ENCODE data around the gene SPCS2. TPM values are rescaled to one million over a fixed set of nuclear protein-coding genes. Genes with fewer than 3 reads are reported as not detected.
"Not testable (repeated sequence)": the region's sequence is repeated elsewhere in the genome, so short reads cannot be mapped to it uniquely, and the experiment has no call there.

SPCS2 gene
- total RNA-seq, 4 donors from 2014 or later = 33.3 to 104 (median 47.0) TPM

DNA sequence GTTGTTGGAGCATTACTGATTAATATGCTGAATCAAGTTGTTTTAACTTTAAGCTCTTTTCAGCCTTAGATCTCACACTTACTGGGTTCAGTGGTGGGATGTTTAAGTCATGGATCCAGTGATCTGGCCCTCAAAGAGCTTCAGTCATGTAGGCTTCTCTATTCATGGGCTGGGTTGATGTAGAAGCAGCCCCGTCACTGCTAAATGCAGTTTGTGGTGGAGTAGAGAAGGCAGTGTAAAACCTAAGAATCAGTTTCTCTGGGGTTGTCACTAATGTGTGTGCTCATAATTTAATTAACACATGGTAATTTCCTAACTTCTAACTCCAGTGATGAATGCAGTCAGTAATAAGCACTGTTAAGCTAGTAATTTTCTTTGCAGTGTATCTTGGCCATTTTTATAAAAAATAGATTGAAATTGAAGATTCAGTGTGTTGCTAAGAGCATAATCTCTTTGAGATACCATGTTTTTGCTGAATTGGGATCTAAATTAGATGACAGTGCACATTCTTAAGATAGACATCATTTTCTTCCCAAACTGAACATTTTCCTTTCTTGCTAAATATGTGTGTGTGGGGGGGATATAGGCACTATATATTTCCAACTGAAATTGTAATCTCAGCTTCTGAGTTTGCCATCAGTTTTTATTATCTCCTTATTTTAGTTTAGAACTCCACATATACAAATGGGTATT, 9.0 kb downstream of the SPCS2 start:
- TF ChIP-seq, protein P1, sequence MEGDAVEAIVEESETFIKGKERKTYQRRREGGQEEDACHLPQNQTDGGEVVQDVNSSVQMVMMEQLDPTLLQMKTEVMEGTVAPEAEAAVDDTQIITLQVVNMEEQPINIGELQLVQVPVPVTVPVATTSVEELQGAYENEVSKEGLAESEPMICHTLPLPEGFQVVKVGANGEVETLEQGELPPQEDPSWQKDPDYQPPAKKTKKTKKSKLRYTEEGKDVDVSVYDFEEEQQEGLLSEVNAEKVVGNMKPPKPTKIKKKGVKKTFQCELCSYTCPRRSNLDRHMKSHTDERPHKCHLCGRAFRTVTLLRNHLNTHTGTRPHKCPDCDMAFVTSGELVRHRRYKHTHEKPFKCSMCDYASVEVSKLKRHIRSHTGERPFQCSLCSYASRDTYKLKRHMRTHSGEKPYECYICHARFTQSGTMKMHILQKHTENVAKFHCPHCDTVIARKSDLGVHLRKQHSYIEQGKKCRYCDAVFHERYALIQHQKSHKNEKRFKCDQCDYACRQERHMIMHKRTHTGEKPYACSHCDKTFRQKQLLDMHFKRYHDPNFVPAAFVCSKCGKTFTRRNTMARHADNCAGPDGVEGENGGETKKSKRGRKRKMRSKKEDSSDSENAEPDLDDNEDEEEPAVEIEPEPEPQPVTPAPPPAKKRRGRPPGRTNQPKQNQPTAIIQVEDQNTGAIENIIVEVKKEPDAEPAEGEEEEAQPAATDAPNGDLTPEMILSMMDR (IDR thresholded peaks at IDR 0.05) = no peak
- ATAC-seq (ENCODE audit: low FRiP score) (no peak), DNase-seq (ENCODE audit: low spot score) (no peak)

DNA sequence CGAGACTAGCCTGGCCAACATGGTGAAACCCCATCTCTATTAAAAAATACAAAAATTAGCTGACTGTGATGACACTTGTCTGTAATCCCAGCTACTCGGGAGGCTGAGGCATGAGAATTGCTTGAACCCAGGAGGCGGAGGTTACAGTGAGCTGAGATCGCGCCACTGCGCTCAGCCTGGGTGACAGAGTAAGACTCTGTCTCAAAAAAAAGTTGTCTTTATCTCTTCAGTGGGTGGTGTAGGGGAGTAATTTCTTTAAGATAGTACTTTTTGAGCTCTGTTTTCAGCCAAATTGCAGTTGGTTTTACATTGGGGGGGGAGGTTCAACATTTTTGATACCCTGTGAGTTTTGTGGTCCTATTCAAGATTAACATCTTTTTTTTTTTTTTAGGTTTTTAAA, 11.1 kb downstream of the SPCS2 start:
- not testable (repeated sequence) for ATAC-seq (ENCODE audit: low FRiP score); DNase-seq (ENCODE audit: low spot score)

- TF ChIP-seq, protein P1 (IDR thresholded peaks at IDR 0.05) = no peak
- ATAC-seq (ENCODE audit: low FRiP score) = no peak
- no peak for DNase-seq (ENCODE audit: low spot score)
These were observed 17.6 kb downstream of the SPCS2 start for GRCh38 chr11:74966651-74967050.

- DNase-seq (ENCODE audit: low spot score) (no peak), ATAC-seq (ENCODE audit: low FRiP score) (no peak)
- TF ChIP-seq, protein P1 (IDR thresholded peaks at IDR 0.05) = no peak
These were observed 21.9 kb downstream of the SPCS2 start for GRCh38 chr11:74970852-74971395.

DNA sequence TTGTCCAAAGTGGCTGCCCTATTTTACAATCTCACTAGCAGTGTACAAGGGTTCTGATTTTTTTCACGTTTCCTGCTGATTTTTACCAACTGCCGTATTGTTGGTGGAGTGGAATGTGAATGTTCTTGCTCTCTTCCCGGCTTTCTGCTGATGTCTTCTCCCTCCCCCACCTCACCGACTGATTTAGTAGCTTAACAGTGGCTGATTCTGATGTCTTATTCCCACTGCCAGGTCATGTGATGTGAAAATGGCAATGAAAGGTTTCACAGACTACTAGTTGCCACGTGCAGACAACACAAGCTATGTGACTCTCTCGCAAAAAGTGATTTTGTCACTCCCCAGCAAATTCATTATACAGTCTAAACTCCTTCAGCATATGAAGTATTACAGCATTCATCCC, 22.4 kb downstream of the SPCS2 start:
- ATAC-seq (ENCODE audit: low FRiP score) (no peak), DNase-seq (ENCODE audit: low spot score) (no peak)
- TF ChIP-seq, protein P1 (IDR thresholded peaks at IDR 0.05) = no peak

GRCh38 chr11:74978041-74978440, 29.0 kb downstream of the SPCS2 start:
- TF ChIP-seq, protein P1 (IDR thresholded peaks at IDR 0.05) = no peak
- DNase-seq (ENCODE audit: low spot score) (no peak), ATAC-seq (ENCODE audit: low FRiP score) (no peak)

DNA sequence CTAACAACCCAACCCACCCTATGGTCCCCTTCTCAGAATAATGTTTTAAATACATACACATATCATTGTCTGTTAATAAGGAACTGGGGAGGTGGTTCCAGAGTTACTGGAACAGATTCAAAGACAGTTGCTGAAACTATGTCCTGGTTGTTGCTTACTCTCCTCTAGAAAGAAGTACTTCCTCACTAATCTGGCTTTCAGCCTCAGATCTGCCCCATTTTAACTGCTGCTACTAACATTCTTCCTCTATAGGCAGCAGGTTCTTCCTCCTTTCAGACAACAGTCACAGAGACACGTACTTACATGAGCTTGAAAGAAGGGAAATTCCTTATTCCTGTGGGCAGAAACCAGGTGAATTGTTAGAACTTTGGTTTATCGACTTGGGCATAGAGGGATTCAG, 31.6 kb downstream of the SPCS2 start:
- TF ChIP-seq, protein P1 (IDR thresholded peaks at IDR 0.05) = no peak
- DNase-seq (ENCODE audit: low spot score) (no peak), ATAC-seq (ENCODE audit: low FRiP score) (no peak)

Data from omental fat pad (tissue), 4 donors.